ENCODE data around the gene MYO10. TPM values are rescaled to one million over a fixed set of nuclear protein-coding genes. Genes with fewer than 3 reads are reported as not detected.

The MYO10 gene
- total RNA-seq, 1 experiment from 2014 or later, result 202 TPM

GRCh38 chr5:16934677-16935153 lies 1.4 kb downstream of the MYO10 start:
- peaks cover 4% of the 10 kb centered on the region for H3K36me3 ChIP-seq (ENCODE audit: insufficient read depth, low read length, poor library complexity, severe bottlenecking)
- no peak for DNase-seq (ENCODE audit: low spot score)
- POLR2A ChIA-PET (ENCODE audit: low non-redundant PET), result no interaction called here
- no peaks in the 10 kb centered on the region for H3K27me3 ChIP-seq (replicated peaks; ENCODE audit: insufficient read depth, low read depth, low read length, poor library complexity)
- H3K4me3 ChIP-seq (ENCODE audit: low read depth, low read length, poor library complexity, severe bottlenecking), result peak overlapping the region; percentile 90
- TF ChIP-seq CTCF (conservative IDR thresholded peaks at IDR 0.05; ENCODE audit: low read depth, low read length), result no peak
- TF ChIP-seq EZH2 (IDR thresholded peaks at IDR 0.05; ENCODE audit: borderline replicate concordance, low read depth, low read length, poor library complexity, severe bottlenecking), result no peak
- intact Hi-C loops (cut with micrococcal nuclease; ENCODE audit: unreplicated experiment), result loop anchor here (2.0 to 10.0 kb wide), 3 partner anchors 144 to 256 kb away; no protein-coding TSS in a partner anchor
- H3K4me1 ChIP-seq (ENCODE audit: insufficient read depth, low read length, poor library complexity, severe bottlenecking), result peaks cover 62% of the 10 kb centered on the region
- peak overlapping the region; percentile 95 for H3K27ac ChIP-seq (ENCODE audit: low read depth, low read length, poor library complexity, severe bottlenecking)
- no peaks in the 10 kb centered on the region for H3K9me3 ChIP-seq (ENCODE audit: low read depth, low read length, poor library complexity, severe bottlenecking)
- CTCF ChIA-PET, result no interaction called here
- BruUV-seq (replicated peaks), result TSS peak; percentile 29

GRCh38 chr5:16934123-16934522 lies 2.0 kb downstream of the MYO10 start:
- peak; percentile 93 for DNase-seq (ENCODE audit: low spot score)
- intact Hi-C loops (cut with micrococcal nuclease; ENCODE audit: unreplicated experiment), result loop anchor here (2.0 to 10.0 kb wide), 3 partner anchors 143 to 257 kb away; no protein-coding TSS in a partner anchor
- CTCF ChIA-PET, result no interaction called here
- peak overlapping the region; percentile 90 for H3K4me3 ChIP-seq (ENCODE audit: low read depth, low read length, poor library complexity, severe bottlenecking)
- no peak for TF ChIP-seq EZH2 (IDR thresholded peaks at IDR 0.05; ENCODE audit: borderline replicate concordance, low read depth, low read length, poor library complexity, severe bottlenecking)
- peak; percentile 89 for TF ChIP-seq CTCF (conservative IDR thresholded peaks at IDR 0.05; ENCODE audit: low read depth, low read length)
- H3K27ac ChIP-seq (ENCODE audit: low read depth, low read length, poor library complexity, severe bottlenecking), result peak overlapping the region; percentile 95
- BruUV-seq (replicated peaks), result no TSS peak
- H3K4me1 ChIP-seq (ENCODE audit: insufficient read depth, low read length, poor library complexity, severe bottlenecking), result peaks cover 62% of the 10 kb centered on the region
- H3K36me3 ChIP-seq (ENCODE audit: insufficient read depth, low read length, poor library complexity, severe bottlenecking), result peaks cover 10% of the 10 kb centered on the region
- POLR2A ChIA-PET (ENCODE audit: low non-redundant PET), result no interaction called here
- no peaks in the 10 kb centered on the region for H3K27me3 ChIP-seq (replicated peaks; ENCODE audit: insufficient read depth, low read depth, low read length, poor library complexity)
- no peaks in the 10 kb centered on the region for H3K9me3 ChIP-seq (ENCODE audit: low read depth, low read length, poor library complexity, severe bottlenecking)

GRCh38 chr5:16933337-16933736 lies 2.8 kb downstream of the MYO10 start:
- ChIA-PET CTCF (interaction anchor here (0.5 to 1.2 kb wide), 3 partner anchors 20 to 467 kb away, joined by 3 to 4 read pairs (median 3); no protein-coding TSS in a partner anchor), POLR2A (ENCODE audit: low non-redundant PET) (no interaction called here)
- peaks cover 11% of the 10 kb centered on the region for H3K36me3 ChIP-seq (ENCODE audit: insufficient read depth, low read length, poor library complexity, severe bottlenecking)
- no peaks in the 10 kb centered on the region for H3K9me3 ChIP-seq (ENCODE audit: low read depth, low read length, poor library complexity, severe bottlenecking)
- DNase-seq (ENCODE audit: low spot score), result no peak
- H3K27ac ChIP-seq (ENCODE audit: low read depth, low read length, poor library complexity, severe bottlenecking), result peak overlapping the region; percentile 95
- no TSS peak for BruUV-seq (replicated peaks)
- H3K27me3 ChIP-seq (replicated peaks; ENCODE audit: insufficient read depth, low read depth, low read length, poor library complexity), result no peaks in the 10 kb centered on the region
- peak overlapping the region; percentile 90 for H3K4me3 ChIP-seq (ENCODE audit: low read depth, low read length, poor library complexity, severe bottlenecking)
- intact Hi-C loops (cut with micrococcal nuclease; ENCODE audit: unreplicated experiment), result loop anchor here (10.0 kb wide), 1 partner anchor 239 kb away; no protein-coding TSS in a partner anchor
- TF ChIP-seq EZH2 (IDR thresholded peaks at IDR 0.05; ENCODE audit: borderline replicate concordance, low read depth, low read length, poor library complexity, severe bottlenecking) (no peak), CTCF (conservative IDR thresholded peaks at IDR 0.05; ENCODE audit: low read depth, low read length) (no peak)
- H3K4me1 ChIP-seq (ENCODE audit: insufficient read depth, low read length, poor library complexity, severe bottlenecking), result peaks cover 54% of the 10 kb centered on the region

Measured in A673 (cell line).